IMR-90 (cell line): ENCODE data around the gene ARHGEF39. TPM values are rescaled to one million over a fixed set of nuclear protein-coding genes. Genes with fewer than 3 reads are reported as not detected.
A peak's percentile ranks its signal among the peaks of the same experiment; 100 is the strongest.

Experiments used
- ATAC-seq: fragments of 200-7000 bp; cut with Tn5 transposase; 2 replicates; pipeline ENCODE4 v1.9.1; 2020; ENCODE audit warnings: low read depth, mild to moderate bottlenecking, moderate library complexity
- BruUV-seq: library from RNA; stranded (reverse); fragments of 400-500 nt; replicated peaks from 2 replicates; lab custom pipeline; 2021; lab: Mats Ljungman, UMichigan
- CTCF ChIA-PET: fragments of 300-600 bp; formaldehyde crosslinking; extraction: SDS; loops from one replicate; lab custom pipeline; 2021; ENCODE audit warnings: antibody characterized with exemption; lab: Yijun Ruan, JAX
- POLR2A ChIA-PET: fragments of 300-600 bp; sonication (Branson Sonifier 250); formaldehyde crosslinking; loops from one replicate; lab custom pipeline; 2022; ENCODE audit warnings: antibody characterized with exemption; ENCODE audit not compliant: unreplicated experiment; lab: Charles Lee
- DNase-seq: peaks from one replicate; pipeline ENCODE4 v3.0.0; 2013
- H2AFZ ChIP-seq: replicated peaks from 2 replicates; pipeline ENCODE3; 2013; ENCODE audit warnings: low read length, mild to moderate bottlenecking; ENCODE audit not compliant: poor library complexity
- H2AK5ac ChIP-seq: 2 replicates; pipeline ENCODE4 v1.6.1; 2013; ENCODE audit warnings: low read depth, low read length, inconsistent platforms
- H2AK9ac ChIP-seq: replicated peaks from 2 replicates; pipeline ENCODE3; 2013; ENCODE audit warnings: mild to moderate bottlenecking, low read depth, low read length, moderate library complexity; ENCODE audit not compliant: poor library complexity
- H2BK120ac ChIP-seq: 2 replicates; pipeline ENCODE4 v1.6.1; 2013; ENCODE audit warnings: low read depth, low read length, inconsistent platforms
- H2BK15ac ChIP-seq: 3 replicates; pipeline ENCODE4 v1.6.1; 2013; ENCODE audit warnings: low read depth, low read length, inconsistent platforms
- H2BK20ac ChIP-seq: 2 replicates; pipeline ENCODE4 v1.6.1; 2013; ENCODE audit warnings: low read depth, mild to moderate bottlenecking, inconsistent platforms, low read length, moderate library complexity
- H2BK5ac ChIP-seq: 2 replicates; pipeline ENCODE4 v1.6.1; 2013; ENCODE audit warnings: mild to moderate bottlenecking, low read depth, low read length, inconsistent platforms; ENCODE audit not compliant: poor library complexity, severe bottlenecking
- H3K14ac ChIP-seq: replicated peaks from 2 replicates; pipeline ENCODE4 v1.6.1; 2013; ENCODE audit warnings: low read depth, low read length, inconsistent platforms
- H3K18ac ChIP-seq: 2 replicates; pipeline ENCODE4 v1.6.1; 2013; ENCODE audit warnings: low read depth, low read length, control low read depth
- H3K23ac ChIP-seq: 2 replicates; pipeline ENCODE4 v1.6.1; 2013; ENCODE audit warnings: low read depth, low read length, inconsistent platforms
- H3K27ac ChIP-seq: 2 replicates; pipeline ENCODE4 v1.5.1; 2013; ENCODE audit warnings: mild to moderate bottlenecking, control low read depth, low read length; ENCODE audit not compliant: insufficient read depth
- H3K27me3 ChIP-seq: 2 replicates; pipeline ENCODE4 v1.6.1; 2013; ENCODE audit warnings: low read length; ENCODE audit not compliant: control insufficient read depth, insufficient read depth
- H3K36me3 ChIP-seq: 2 replicates; pipeline ENCODE4 v1.6.1; 2013; ENCODE audit warnings: low read length, mixed read lengths; ENCODE audit not compliant: control insufficient read depth, insufficient read depth
- H3K4ac ChIP-seq: 2 replicates; pipeline ENCODE4 v1.6.1; 2013; ENCODE audit warnings: low read depth, low read length, inconsistent platforms
- H3K4me1 ChIP-seq: 2 replicates; pipeline ENCODE4 v1.6.1; 2013; ENCODE audit warnings: low read length, mixed read lengths; ENCODE audit not compliant: control insufficient read depth, insufficient read depth
- H3K4me2 ChIP-seq: 2 replicates; pipeline ENCODE4 v1.6.1; 2013; ENCODE audit warnings: low read depth, mild to moderate bottlenecking, control low read depth, low read length, moderate library complexity
- H3K4me3 ChIP-seq: 2 replicates; pipeline ENCODE4 v1.5.1; 2013; ENCODE audit warnings: low read depth, mild to moderate bottlenecking, control low read depth, low read length, moderate library complexity; ENCODE audit not compliant: insufficient read depth
- H3K56ac ChIP-seq: 2 replicates; pipeline ENCODE4 v1.6.1; 2013; ENCODE audit warnings: low read length, inconsistent platforms; ENCODE audit not compliant: insufficient read depth; ENCODE audit errors: extremely low read depth
- H3K79me1 ChIP-seq, 2 experiments: 2 replicates each; pipeline ENCODE4 v1.6.1; 2013; ENCODE audit warnings: low read length in 2 of 2, inconsistent platforms in 1 of 2, low read depth in 1 of 2
- H3K9ac ChIP-seq: 2 replicates; pipeline ENCODE4 v1.6.1; 2013; ENCODE audit warnings: low read depth, low read length, control low read depth
- H3K9me1 ChIP-seq: 2 replicates; pipeline ENCODE4 v1.6.1; 2013; ENCODE audit warnings: low read length, inconsistent platforms; ENCODE audit not compliant: insufficient read depth
- H3K9me3 ChIP-seq: 2 replicates; pipeline ENCODE4 v1.6.1; 2013; ENCODE audit warnings: low read length; ENCODE audit not compliant: control insufficient read depth, insufficient read depth
- H4K20me1 ChIP-seq: 2 replicates; pipeline ENCODE4 v1.6.1; 2013; ENCODE audit warnings: low read length, inconsistent platforms; ENCODE audit not compliant: insufficient read depth
- H4K5ac ChIP-seq: 2 replicates; pipeline ENCODE4 v1.6.1; 2013; ENCODE audit warnings: mild to moderate bottlenecking, low read depth, low read length, control low read depth
- H4K8ac ChIP-seq, 2 experiments: 2 replicates each; pipeline ENCODE4 v1.6.1; 2013; ENCODE audit warnings: low read depth in 2 of 2, low read length in 2 of 2, control low read depth in 1 of 2, inconsistent platforms in 1 of 2
- H4K91ac ChIP-seq: 2 replicates; pipeline ENCODE4 v1.6.1; 2013; ENCODE audit warnings: low read depth, low read length, inconsistent platforms; ENCODE audit not compliant: insufficient read depth
- BHLHE40 ChIP-seq: fragments of 150-350 bp; IDR thresholded peaks from 2 replicates; pipeline ENCODE4 v1.6.1; 2016; ENCODE audit warnings: mild to moderate bottlenecking, low read depth, low read length
- CEBPB ChIP-seq: IDR thresholded peaks from 2 replicates; pipeline ENCODE4 v1.6.1; 2012; ENCODE audit warnings: low read depth, low read length, improper control_type of control experiment
- CHD1 ChIP-seq: IDR thresholded peaks from 2 replicates; pipeline ENCODE4 v1.6.1; 2012; ENCODE audit warnings: low read depth, low read length, improper control_type of control experiment
- FOS ChIP-seq: fragments of 150-350 bp; IDR thresholded peaks from 2 replicates; pipeline ENCODE4 v1.6.1; 2016; ENCODE audit warnings: low read depth, low read length
- MAZ ChIP-seq: IDR thresholded peaks from 2 replicates; pipeline ENCODE4 v1.6.1; 2012; ENCODE audit warnings: low read depth, mild to moderate bottlenecking, low read length, improper control_type of control experiment, moderate library complexity, borderline replicate concordance
- MXI1 ChIP-seq: IDR thresholded peaks from 2 replicates; pipeline ENCODE4 v1.6.1; 2012; ENCODE audit warnings: low read depth, mild to moderate bottlenecking, low read length, moderate library complexity, borderline replicate concordance
- NFE2L2 ChIP-seq: fragments of 150-350 bp; IDR thresholded peaks from 2 replicates; pipeline ENCODE4 v1.6.1; 2016; ENCODE audit warnings: low read depth, mild to moderate bottlenecking, low read length
- POLR2A ChIP-seq: IDR thresholded peaks from 2 replicates; pipeline ENCODE4 v1.6.1; 2012; ENCODE audit warnings: mild to moderate bottlenecking, low read depth, low read length
- RAD21 ChIP-seq: IDR thresholded peaks from 2 replicates; pipeline ENCODE4 v1.6.1; 2012; ENCODE audit warnings: low read length, improper control_type of control experiment
- RCOR1 ChIP-seq: IDR thresholded peaks from 2 replicates; pipeline ENCODE4 v1.6.1; 2012; ENCODE audit warnings: mild to moderate bottlenecking, low read length, improper control_type of control experiment; ENCODE audit not compliant: insufficient replicate concordance
- RFX5 ChIP-seq: IDR thresholded peaks from 2 replicates; pipeline ENCODE4 v1.8.0; 2012; ENCODE audit warnings: low read depth, mild to moderate bottlenecking, low read length, moderate library complexity
- SMC3 ChIP-seq: fragments of 150-350 bp; IDR thresholded peaks from 2 replicates; pipeline ENCODE4 v1.6.1; 2016; ENCODE audit warnings: low read depth, mild to moderate bottlenecking, antibody characterized with exemption, low read length, moderate library complexity
- WGBS, 2 experiments: methylation state at CpG; one replicate each; pipeline versions ENCODE4 v1.1.5 to v1.1.7; 2013; ENCODE audit warnings: missing lambda C conversion rate in 2 of 2; ENCODE audit not compliant: insufficient read length in 1 of 2; ENCODE audit errors: extremely low coverage in 2 of 2; 5-methylcytosine and 5-hydroxymethylcytosine counted together
- dilution Hi-C: fragments of 300-500 bp; cut with HindIII; formaldehyde crosslinking; loops from one replicate; pipeline ENCODE4 v1.14.3; 2018; ENCODE audit warnings: low sequenced_read_pairs; ENCODE audit not compliant: unreplicated experiment
- in situ Hi-C: fragments of 300-500 bp; cut with MboI; formaldehyde crosslinking; loops from 3 replicates; pipeline ENCODE4 v1.14.3; 2019; ENCODE audit warnings: low sequenced_read_pairs, inconsistent platforms, mixed read lengths
- intact Hi-C: fragments of 100-400 bp; cut with micrococcal nuclease; formaldehyde crosslinking; loops from 2 replicates; pipeline ENCODE4 v1.10.0; 2022
- polyA plus RNA-seq, 3 experiments: library from polyadenylated mRNA; depleted of rRNA; stranded (reverse); fragments of >200 nt; gene quantifications; 2 replicates each; pipeline ENCODE4 v1.2.3, GENCODE V29; 2012; ENCODE audit warnings: low replicate concordance in 1 of 3
- total RNA-seq: library from RNA; depleted of rRNA; stranded (reverse); fragments of >200 nt; gene quantifications from 2 replicates; pipeline ENCODE4 v1.2.3, GENCODE V29; 2012
- TF ChIP-seq, protein P1 (sequence below): fragments of 150-350 bp; IDR thresholded peaks from 2 replicates; pipeline ENCODE4 v1.6.1; 2017; ENCODE audit warnings: mild to moderate bottlenecking, antibody characterized with exemption, low read length, low read depth
- TF ChIP-seq, protein P2 (sequence below): fragments of 150-350 bp; IDR thresholded peaks from 2 replicates; pipeline ENCODE4 v1.6.1; 2016; ENCODE audit warnings: low read depth, mild to moderate bottlenecking, low read length, moderate library complexity, borderline replicate concordance
- TF ChIP-seq, protein P3 (sequence below): conservative IDR thresholded peaks from 2 replicates; pipeline ENCODE4 v1.5.1; 2012; ENCODE audit warnings: mild to moderate bottlenecking, low read depth, low read length, improper control_type of control experiment

Gene ARHGEF39
- total and polyA plus RNA-seq, 2 of the 4 experiments (the other 2 are of a cell fraction): 2.5 to 2.8 TPM

DNA sequence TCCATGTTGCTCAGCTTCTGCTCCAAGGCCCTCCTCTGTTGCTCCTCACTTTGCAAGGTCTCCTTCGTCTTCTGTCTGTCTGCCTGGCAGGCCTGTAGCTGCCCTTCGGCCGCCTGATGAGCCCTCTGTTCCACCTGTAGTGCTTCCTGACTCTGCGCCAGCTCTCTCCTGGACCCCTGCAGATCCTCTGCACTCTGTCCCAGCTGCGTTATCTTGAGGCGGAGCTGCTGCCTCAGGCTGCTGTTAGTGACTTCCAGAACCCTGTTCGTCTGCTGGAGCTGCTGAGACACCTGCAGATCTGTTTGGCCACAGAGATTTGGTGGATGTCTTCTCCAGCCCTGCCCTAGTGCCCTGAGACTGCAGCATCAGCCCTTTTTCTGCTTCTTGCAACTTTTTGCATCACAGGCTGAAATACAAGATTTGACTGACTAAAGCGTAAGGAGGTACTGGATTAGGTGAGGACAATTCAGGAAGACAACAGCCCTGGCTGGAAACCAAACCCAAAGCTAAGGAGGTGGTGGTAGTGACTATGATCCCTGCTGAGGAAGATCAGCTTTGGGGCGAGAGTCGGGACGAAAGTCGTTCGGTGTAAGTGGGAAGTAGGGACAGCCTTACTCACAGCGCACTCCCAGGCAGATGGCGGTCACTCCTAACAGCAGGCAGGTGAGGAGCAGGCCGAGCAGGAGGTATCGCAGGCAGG lies 48.9 kb downstream of the ARHGEF39 start:
- no TSS peak for BruUV-seq
- DNase-seq (no peak), ATAC-seq (no peak)
- H3K18ac ChIP-seq: no peak overlapping the region
- peak overlapping the region; percentile 68 for H2AFZ ChIP-seq
- H3K4ac ChIP-seq: no peak overlapping the region
- no peaks in the 10 kb centered on the region for H3K9me1 ChIP-seq
- no peak overlapping the region for H3K56ac ChIP-seq
- intact Hi-C loops (no loop called here), in situ Hi-C loops (no loop called here), dilution Hi-C loops (no loop called here)
- H4K5ac ChIP-seq: no peak overlapping the region
- H3K4me3 ChIP-seq: no peak overlapping the region
- peak overlapping the region; percentile 16; the same call in 1 of the 2 replicates for H3K23ac ChIP-seq
- H3K9ac ChIP-seq: no peak overlapping the region
- H3K27me3 ChIP-seq: peaks cover 58% of the 10 kb centered on the region
- no peak overlapping the region for H2AK5ac ChIP-seq
- no peaks in the 10 kb centered on the region; the same call in 1 of the 2 replicates for H3K9me3 ChIP-seq
- H2BK120ac ChIP-seq: no peak overlapping the region
- no peak overlapping the region for H2BK5ac ChIP-seq
- peak overlapping the region; percentile 9 for H2AK9ac ChIP-seq
- no peaks in the 10 kb centered on the region for H3K36me3 ChIP-seq
- no peak overlapping the region for H2BK20ac ChIP-seq
- H4K8ac ChIP-seq: no peak overlapping the region; a peak in 1 of 4 replicates
- 63% methylated on average over 6 of the region's 17 CpGs; no CpG with 5 or more reads in 1 of the 2 experiments for WGBS, 2 experiments
- no peaks in the 10 kb centered on the region for H3K79me1 ChIP-seq
- no peaks in the 10 kb centered on the region for H3K4me1 ChIP-seq
- no peak overlapping the region for H3K14ac ChIP-seq
- H3K4me2 ChIP-seq: no peak overlapping the region
- no peak overlapping the region for H3K27ac ChIP-seq
- ChIA-PET POLR2A (interaction anchor here (0.6 kb wide), 1 partner anchor 16 kb away, joined by 5 read pairs; no protein-coding TSS in a partner anchor), CTCF (interaction anchor here (1.7 kb wide), 1 partner anchor 12 kb away, joined by 4 read pairs; no protein-coding TSS in a partner anchor)
- H4K20me1 ChIP-seq: no peaks in the 10 kb centered on the region
- H4K91ac ChIP-seq: no peak overlapping the region
- H2BK15ac ChIP-seq: no peak overlapping the region
- no peak for TF ChIP-seq RFX5
- TF ChIP-seq BHLHE40: no peak
- TF ChIP-seq CEBPB: no peak
- TF ChIP-seq MXI1: no peak
- TF ChIP-seq, protein P1, sequence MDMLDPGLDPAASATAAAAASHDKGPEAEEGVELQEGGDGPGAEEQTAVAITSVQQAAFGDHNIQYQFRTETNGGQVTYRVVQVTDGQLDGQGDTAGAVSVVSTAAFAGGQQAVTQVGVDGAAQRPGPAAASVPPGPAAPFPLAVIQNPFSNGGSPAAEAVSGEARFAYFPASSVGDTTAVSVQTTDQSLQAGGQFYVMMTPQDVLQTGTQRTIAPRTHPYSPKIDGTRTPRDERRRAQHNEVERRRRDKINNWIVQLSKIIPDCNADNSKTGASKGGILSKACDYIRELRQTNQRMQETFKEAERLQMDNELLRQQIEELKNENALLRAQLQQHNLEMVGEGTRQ: no peak
- TF ChIP-seq SMC3: no peak
- TF ChIP-seq CHD1: no peak
- TF ChIP-seq, protein P2, sequence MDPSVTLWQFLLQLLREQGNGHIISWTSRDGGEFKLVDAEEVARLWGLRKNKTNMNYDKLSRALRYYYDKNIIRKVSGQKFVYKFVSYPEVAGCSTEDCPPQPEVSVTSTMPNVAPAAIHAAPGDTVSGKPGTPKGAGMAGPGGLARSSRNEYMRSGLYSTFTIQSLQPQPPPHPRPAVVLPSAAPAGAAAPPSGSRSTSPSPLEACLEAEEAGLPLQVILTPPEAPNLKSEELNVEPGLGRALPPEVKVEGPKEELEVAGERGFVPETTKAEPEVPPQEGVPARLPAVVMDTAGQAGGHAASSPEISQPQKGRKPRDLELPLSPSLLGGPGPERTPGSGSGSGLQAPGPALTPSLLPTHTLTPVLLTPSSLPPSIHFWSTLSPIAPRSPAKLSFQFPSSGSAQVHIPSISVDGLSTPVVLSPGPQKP: no peak
- no peak for TF ChIP-seq FOS
- no peak for TF ChIP-seq NFE2L2
- TF ChIP-seq RAD21: no peak
- no peak for TF ChIP-seq RCOR1
- no peak for TF ChIP-seq MAZ
- TF ChIP-seq POLR2A: no peak
- TF ChIP-seq, protein P3, sequence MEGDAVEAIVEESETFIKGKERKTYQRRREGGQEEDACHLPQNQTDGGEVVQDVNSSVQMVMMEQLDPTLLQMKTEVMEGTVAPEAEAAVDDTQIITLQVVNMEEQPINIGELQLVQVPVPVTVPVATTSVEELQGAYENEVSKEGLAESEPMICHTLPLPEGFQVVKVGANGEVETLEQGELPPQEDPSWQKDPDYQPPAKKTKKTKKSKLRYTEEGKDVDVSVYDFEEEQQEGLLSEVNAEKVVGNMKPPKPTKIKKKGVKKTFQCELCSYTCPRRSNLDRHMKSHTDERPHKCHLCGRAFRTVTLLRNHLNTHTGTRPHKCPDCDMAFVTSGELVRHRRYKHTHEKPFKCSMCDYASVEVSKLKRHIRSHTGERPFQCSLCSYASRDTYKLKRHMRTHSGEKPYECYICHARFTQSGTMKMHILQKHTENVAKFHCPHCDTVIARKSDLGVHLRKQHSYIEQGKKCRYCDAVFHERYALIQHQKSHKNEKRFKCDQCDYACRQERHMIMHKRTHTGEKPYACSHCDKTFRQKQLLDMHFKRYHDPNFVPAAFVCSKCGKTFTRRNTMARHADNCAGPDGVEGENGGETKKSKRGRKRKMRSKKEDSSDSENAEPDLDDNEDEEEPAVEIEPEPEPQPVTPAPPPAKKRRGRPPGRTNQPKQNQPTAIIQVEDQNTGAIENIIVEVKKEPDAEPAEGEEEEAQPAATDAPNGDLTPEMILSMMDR: no peak
